Measurements from ENCODE around the gene PPID.
"Not testable (repeated sequence)": the region's sequence is repeated elsewhere in the genome, so short reads cannot be mapped to it uniquely, and the experiment has no call there.

PPID gene

GRCh38 chr4:158722917-158723793 lies at the start of gene PPID:
PPID (minus strand) TSS chr4:158723396; CDS start chr4:158723288, 108 bp downstream.
- DNase-seq, result peak; percentile 40

GRCh38 chr4:158771776-158772175 lies 48.6 kb upstream of the PPID start:
- DNase-seq, result no peak

- no peak for DNase-seq
These were observed 47.5 kb upstream of the PPID start for GRCh38 chr4:158770671-158771070.

GRCh38 chr4:158769175-158769921 lies 46.2 kb upstream of the PPID start:
- no peak for DNase-seq

GRCh38 chr4:158768555-158769174 lies 45.5 kb upstream of the PPID start, which contains the start of gene FNIP2:
FNIP2 (plus strand) TSS chr4:158769026; CDS start chr4:158769213, 187 bp downstream.
- DNase-seq, result peak; percentile 17

GRCh38 chr4:158767451-158767850 lies 44.3 kb upstream of the PPID start:
- no peak for DNase-seq

- no peak for DNase-seq
These were observed 43.3 kb upstream of the PPID start for GRCh38 chr4:158766434-158767044.

- no peak for DNase-seq
These were observed 40.3 kb upstream of the PPID start for GRCh38 chr4:158763462-158763861.

GRCh38 chr4:158762553-158762952 lies 39.4 kb upstream of the PPID start:
- DNase-seq, result no peak

GRCh38 chr4:158760866-158761265 lies 37.7 kb upstream of the PPID start:
- no peak for DNase-seq

- not testable (repeated sequence) for DNase-seq
These were observed 36.3 kb upstream of the PPID start for GRCh38 chr4:158759539-158759938.

GRCh38 chr4:158758703-158759102 lies 35.5 kb upstream of the PPID start:
- DNase-seq, result no peak

- DNase-seq, result no peak
These were observed 34.9 kb upstream of the PPID start for GRCh38 chr4:158758142-158758541.

- DNase-seq, result no peak
These were observed 33.4 kb upstream of the PPID start for GRCh38 chr4:158756588-158756987.

GRCh38 chr4:158755819-158756218 lies 32.6 kb upstream of the PPID start:
- DNase-seq, result not testable (repeated sequence)

GRCh38 chr4:158754385-158755180 lies 31.4 kb upstream of the PPID start:
- DNase-seq, result no peak

GRCh38 chr4:158750379-158750778 lies 27.2 kb upstream of the PPID start:
- DNase-seq, result no peak

GRCh38 chr4:158746537-158746936 lies 23.3 kb upstream of the PPID start:
- DNase-seq, result not testable (repeated sequence)

- no peak for DNase-seq
These were observed 18.3 kb upstream of the PPID start for GRCh38 chr4:158741326-158742021.

- no peak for DNase-seq
These were observed 16.4 kb upstream of the PPID start for GRCh38 chr4:158739600-158739999.

- no peak for DNase-seq
These were observed 15.7 kb upstream of the PPID start for GRCh38 chr4:158738866-158739265.
